Large intestine (tissue), 1 donor: ENCODE data around the gene ZSCAN9. TPM values are rescaled to one million over a fixed set of nuclear protein-coding genes. Genes with fewer than 3 reads are reported as not detected.

ENCODE experiments used
- polyA plus RNA-seq: library from polyadenylated mRNA; unstranded; fragments of 120-200 nt; gene quantifications from one replicate; pipeline ENCODE4 v1.2.1, GENCODE V29; 2013

The ZSCAN9 gene
- polyA plus RNA-seq, 1 donor = 20.0 TPM

Other genes with a start within 250 kb of the ZSCAN9 start
- 2.7 TPM for gene ZNF165, start 144.7 kb upstream of the ZSCAN9 start, polyA plus RNA-seq
- 10.0 TPM for gene ZSCAN16, start 100.7 kb upstream of the ZSCAN9 start, polyA plus RNA-seq
- 21.9 TPM for gene ZKSCAN8, start 83.4 kb upstream of the ZSCAN9 start, polyA plus RNA-seq
- 7.8 TPM for gene ZKSCAN4, start 27.0 kb downstream of the ZSCAN9 start, polyA plus RNA-seq
- gene NKAPL, start 34.0 kb downstream of the ZSCAN9 start, polyA plus RNA-seq = 0.90 TPM
- gene ZSCAN26, start 41.9 kb downstream of the ZSCAN9 start, polyA plus RNA-seq = 25.4 TPM
- gene PGBD1, start 56.3 kb downstream of the ZSCAN9 start, polyA plus RNA-seq = 5.0 TPM
- gene ZSCAN31, start 110.9 kb downstream of the ZSCAN9 start, polyA plus RNA-seq = 5.2 TPM
- gene ZKSCAN3, start 124.7 kb downstream of the ZSCAN9 start, polyA plus RNA-seq = 5.4 TPM
- gene ZSCAN12, start 174.5 kb downstream of the ZSCAN9 start, polyA plus RNA-seq = 7.7 TPM
- gene ZSCAN23, start 218.2 kb downstream of the ZSCAN9 start, polyA plus RNA-seq = 3.6 TPM